Measurements from ENCODE around the gene INF2. TPM values are rescaled to one million over a fixed set of nuclear protein-coding genes. Genes with fewer than 3 reads are reported as not detected.

The INF2 gene
- total RNA-seq, 1 donor from 2014 or later, result 86.6 TPM

DNA sequence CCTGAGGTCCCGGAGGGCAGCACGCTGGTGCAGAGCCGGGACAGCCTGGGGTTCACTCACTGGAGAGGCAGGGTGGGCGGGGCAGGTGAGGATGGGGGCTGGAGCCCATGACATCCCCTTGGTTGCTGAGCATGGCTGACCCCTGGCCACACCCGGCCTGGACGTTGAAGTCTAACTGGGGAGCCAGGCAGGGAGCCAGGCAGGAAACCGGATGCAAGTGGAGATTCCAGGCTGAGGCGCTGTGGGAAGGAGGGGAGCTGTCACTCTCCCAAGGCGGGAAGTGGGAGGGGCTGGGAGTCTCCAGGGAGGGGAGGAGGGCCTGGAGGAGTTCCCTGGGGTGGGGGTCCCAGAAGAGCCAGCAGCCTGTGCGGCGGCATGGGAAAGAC lies 7.7 kb upstream of the INF2 start:
- no peak for DNase-seq (ENCODE audit: low spot score)
- Mint-ChIP-seq H3K9me3 (no peaks in the 10 kb centered on the region), H3K27me3 (ENCODE audit: insufficient read depth) (peaks cover 5% of the 10 kb centered on the region), H3K27ac (no peak overlapping the region), H3K4me3 (no peak overlapping the region), H3K36me3 (ENCODE audit: low read depth) (no peaks in the 10 kb centered on the region), H3K4me1 (ENCODE audit: low read depth) (peaks cover 20% of the 10 kb centered on the region)
- intact Hi-C loops (cut with micrococcal nuclease), result no loop called here

DNA sequence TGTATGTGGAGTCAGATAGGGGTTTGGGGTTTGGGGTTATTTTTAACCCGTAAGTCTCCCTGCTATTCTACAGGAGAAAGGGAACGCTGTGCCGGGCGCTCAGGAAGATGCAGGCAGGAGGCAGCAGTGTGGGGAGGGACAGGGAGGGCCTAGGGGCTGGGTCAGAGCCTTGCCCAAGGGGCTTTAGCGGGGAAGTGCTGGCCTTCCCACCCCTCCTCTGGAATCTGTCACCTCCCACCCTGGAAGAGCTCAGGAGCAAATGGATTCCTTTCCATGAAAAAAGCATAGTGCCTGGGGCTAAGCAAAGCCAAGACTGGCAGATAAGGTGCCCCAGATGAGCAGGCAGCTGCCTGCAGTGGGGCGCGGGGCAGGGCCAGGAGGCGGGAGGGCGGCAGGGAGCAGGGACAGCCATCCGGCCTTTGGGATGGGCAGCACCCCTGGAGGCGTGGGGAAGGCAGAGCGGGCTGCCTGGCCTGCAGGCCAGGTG lies 7.3 kb upstream of the INF2 start:
- intact Hi-C loops (cut with micrococcal nuclease), result no loop called here

DNA sequence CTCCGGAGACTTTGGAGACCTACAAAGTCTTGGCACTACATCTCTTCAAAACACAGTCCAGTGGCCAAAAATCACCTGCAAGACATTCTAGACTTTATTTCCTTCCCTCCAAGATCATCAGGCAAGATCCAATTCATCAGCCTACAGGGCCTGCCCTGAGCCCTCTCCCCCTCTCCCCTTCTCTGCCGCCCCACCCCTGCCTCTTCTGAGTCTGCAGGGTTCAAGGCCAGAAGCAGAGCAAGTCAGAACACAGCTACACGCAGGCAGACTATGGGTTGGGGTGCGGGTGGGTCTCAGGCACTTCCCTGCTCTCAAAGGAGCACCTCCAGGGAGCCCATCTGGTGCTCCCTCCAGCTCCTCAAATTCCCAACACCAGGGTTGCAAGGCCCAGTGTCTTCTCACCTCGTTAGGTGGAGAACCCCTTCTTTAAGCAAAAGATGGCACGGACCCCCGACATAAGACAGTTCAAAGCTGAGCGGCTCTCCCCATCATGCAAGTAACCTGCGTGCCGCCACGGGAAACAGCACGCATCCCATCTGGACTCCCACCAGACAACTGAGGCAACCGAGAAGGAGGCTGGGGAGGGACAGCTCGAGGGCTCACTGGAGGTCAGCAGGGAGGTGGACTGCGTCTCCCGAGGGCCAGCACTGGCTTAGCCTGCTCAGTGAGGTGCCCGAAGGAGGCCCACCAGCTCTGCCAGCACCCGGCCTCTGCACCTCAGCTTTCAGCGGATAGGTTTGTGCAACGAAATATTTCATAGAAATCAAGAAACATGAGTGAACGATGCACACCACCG lies 5.6 kb upstream of the INF2 start:
- H3K4me3 Mint-ChIP-seq, result no peak overlapping the region
- peak overlapping the region; percentile 3 for H3K27ac Mint-ChIP-seq
- H3K9me3 Mint-ChIP-seq, result no peaks in the 10 kb centered on the region
- intact Hi-C loops (cut with micrococcal nuclease), result no loop called here
- H3K36me3 Mint-ChIP-seq (ENCODE audit: low read depth), result no peaks in the 10 kb centered on the region
- peaks cover 5% of the 10 kb centered on the region for H3K27me3 Mint-ChIP-seq (ENCODE audit: insufficient read depth)
- H3K4me1 Mint-ChIP-seq (ENCODE audit: low read depth), result peaks cover 30% of the 10 kb centered on the region
- DNase-seq (ENCODE audit: low spot score), result no peak

More for the DNA sequence above, 7.3 kb upstream of the INF2 start:
- DNase-seq (ENCODE audit: low spot score), result no peak
- H3K27ac Mint-ChIP-seq, result no peak overlapping the region
- no peaks in the 10 kb centered on the region for H3K36me3 Mint-ChIP-seq (ENCODE audit: low read depth)
- peaks cover 5% of the 10 kb centered on the region for H3K27me3 Mint-ChIP-seq (ENCODE audit: insufficient read depth)
- H3K9me3 Mint-ChIP-seq, result no peaks in the 10 kb centered on the region
- H3K4me3 Mint-ChIP-seq, result no peak overlapping the region
- peaks cover 22% of the 10 kb centered on the region for H3K4me1 Mint-ChIP-seq (ENCODE audit: low read depth)

DNA sequence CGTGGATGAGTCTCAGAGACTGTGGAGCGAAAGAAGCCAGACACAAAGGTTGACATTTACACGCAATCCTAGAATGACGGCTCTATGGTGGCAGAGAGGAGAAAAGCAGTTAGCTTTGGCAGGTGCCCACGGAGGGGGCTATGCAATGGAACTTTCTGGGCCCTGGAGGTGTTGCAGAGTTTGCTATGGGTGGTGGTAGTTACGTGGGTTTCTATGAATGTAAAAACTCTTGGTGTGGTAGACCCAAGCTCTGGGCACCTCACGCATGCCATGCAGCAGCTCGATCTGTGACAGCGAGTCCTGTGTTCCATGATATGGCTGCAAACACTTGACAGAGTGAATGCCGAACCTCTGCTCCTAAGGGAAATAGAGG lies 5.0 kb upstream of the INF2 start:
- no peak for DNase-seq (ENCODE audit: low spot score)
- intact Hi-C loops (cut with micrococcal nuclease), result no loop called here
- no peak overlapping the region for H3K27ac Mint-ChIP-seq
- H3K27me3 Mint-ChIP-seq (ENCODE audit: insufficient read depth), result peaks cover 5% of the 10 kb centered on the region
- H3K4me1 Mint-ChIP-seq (ENCODE audit: low read depth), result peaks cover 30% of the 10 kb centered on the region
- H3K9me3 Mint-ChIP-seq, result no peaks in the 10 kb centered on the region
- H3K36me3 Mint-ChIP-seq (ENCODE audit: low read depth), result no peaks in the 10 kb centered on the region
- peak overlapping the region; percentile 6 for H3K4me3 Mint-ChIP-seq

DNA sequence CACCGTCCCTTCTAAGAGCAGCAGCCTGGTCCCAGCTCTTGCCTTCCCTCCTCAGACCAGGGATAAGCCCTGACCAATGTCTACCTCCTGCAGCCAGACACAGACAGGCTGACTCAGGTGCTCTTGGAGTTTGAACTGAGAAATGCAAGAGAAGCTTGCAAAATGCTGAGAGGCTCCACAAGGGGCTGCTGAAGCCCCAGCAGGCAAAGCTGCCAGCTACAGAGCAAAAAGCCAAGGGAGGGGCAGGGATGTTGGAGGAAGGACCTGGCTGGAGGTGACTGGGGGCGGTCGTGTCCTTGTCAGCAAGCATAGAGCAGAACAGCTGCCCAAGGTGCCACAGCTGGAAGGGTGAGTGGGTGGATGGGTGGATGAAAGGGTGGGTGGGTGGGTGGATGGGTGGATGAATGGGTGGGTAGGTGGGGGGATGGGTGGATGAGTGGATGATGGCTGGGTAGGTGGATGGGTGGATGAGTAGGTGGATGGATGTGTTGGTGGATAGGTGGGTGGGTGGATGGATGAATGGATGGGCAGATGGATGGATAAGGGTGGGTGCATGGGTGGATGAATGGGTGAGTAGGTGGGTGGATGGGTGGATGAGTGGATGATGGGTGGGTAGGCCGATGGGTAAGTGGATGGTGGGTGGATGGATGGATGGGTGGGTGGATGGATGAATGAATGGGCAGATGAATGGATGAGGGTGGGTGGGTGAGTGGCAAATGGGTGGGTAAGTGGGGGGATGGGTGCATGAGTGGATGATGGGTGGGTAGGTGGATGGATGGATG lies 4.0 kb upstream of the INF2 start:
- no peak for DNase-seq (ENCODE audit: low spot score)

DNA sequence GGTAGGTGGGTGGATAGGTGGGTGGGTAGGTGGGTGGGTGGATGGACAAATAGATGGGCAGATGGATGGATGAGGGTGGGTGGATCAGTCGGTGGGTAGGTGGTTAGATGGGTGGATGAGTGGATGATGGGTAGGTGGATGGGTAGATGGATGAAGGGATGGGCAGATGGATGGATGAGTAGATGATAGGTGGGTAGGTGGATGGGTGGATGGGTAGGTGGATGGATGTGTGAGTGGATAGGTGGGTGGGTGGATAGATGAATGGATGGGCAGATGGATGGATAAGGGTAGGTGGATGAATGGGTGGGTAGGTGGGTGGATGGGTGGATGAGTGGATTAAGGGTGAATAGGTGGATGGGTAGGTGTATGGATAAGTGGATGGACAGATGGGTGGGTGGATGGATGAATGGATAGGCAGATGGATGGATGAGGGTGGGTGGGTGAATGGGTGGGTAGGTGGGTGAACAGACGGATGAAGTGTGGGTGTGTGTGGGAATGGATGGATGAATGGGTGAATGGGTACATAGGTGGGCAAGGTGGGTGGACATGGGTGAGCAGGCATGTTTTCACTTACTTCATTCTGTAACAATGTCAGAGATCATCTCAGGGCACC lies 3.3 kb upstream of the INF2 start:
- H3K27ac Mint-ChIP-seq, result peak overlapping the region; percentile 23
- peaks cover 36% of the 10 kb centered on the region for H3K4me1 Mint-ChIP-seq (ENCODE audit: low read depth)
- H3K9me3 Mint-ChIP-seq, result no peaks in the 10 kb centered on the region
- peaks cover 4% of the 10 kb centered on the region for H3K27me3 Mint-ChIP-seq (ENCODE audit: insufficient read depth)
- H3K4me3 Mint-ChIP-seq, result peak overlapping the region; percentile 20
- intact Hi-C loops (cut with micrococcal nuclease), result no loop called here
- H3K36me3 Mint-ChIP-seq (ENCODE audit: low read depth), result no peaks in the 10 kb centered on the region
- no peak for DNase-seq (ENCODE audit: low spot score)

More for the DNA sequence above, 4.0 kb upstream of the INF2 start:
- Mint-ChIP-seq H3K4me3 (peak overlapping the region; percentile 56), H3K9me3 (no peaks in the 10 kb centered on the region), H3K27ac (peak overlapping the region; percentile 70), H3K4me1 (ENCODE audit: low read depth) (peaks cover 30% of the 10 kb centered on the region), H3K36me3 (ENCODE audit: low read depth) (no peaks in the 10 kb centered on the region), H3K27me3 (ENCODE audit: insufficient read depth) (peaks cover 4% of the 10 kb centered on the region)
- intact Hi-C loops (cut with micrococcal nuclease), result no loop called here

DNA sequence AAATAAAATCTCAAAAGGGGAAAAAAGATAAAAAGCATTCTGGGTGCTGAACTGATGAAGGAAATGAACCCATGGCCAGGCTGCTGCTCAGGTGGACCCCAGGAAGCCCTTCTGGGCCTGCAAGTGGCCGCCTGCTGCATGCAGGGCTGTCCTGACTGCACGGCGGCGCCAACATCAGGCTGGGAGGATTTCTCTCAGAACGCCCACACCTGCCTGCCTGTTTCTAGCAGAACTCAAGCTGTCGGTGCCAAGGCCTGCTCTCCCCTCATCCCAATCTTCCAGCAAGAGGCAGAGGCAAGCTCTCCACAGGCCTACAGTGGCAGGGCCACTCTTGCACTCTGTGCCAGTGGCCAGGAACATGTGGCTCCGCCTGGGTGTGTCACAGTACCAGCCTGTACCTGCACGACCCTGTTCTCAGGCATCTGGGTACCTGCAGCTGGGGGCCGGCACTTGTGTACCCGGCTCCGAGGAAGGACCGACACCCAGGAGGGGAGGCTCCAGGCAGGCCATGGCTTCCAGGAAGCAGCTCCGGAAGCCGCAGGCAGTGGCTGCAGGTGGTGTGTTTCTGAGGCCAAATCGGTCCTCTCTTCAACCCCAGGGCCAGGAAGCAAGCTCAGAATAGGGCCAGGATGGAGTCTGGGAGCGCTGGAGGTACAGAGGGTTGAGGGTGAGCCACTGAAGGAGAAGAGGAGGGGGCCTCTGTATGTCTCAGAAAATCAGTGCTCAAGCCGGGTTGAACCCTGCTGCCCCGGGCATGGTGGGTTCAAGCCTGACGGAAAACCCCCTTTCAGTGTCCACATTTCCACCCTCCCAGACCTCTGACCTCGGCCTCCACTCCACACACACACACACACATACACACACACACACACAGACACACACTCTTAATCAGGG lies 2.5 kb upstream of the INF2 start:
- Mint-ChIP-seq H3K27ac (peak overlapping the region; percentile 59), H3K9me3 (no peaks in the 10 kb centered on the region), H3K4me3 (peak overlapping the region; percentile 42), H3K4me1 (ENCODE audit: low read depth) (peaks cover 42% of the 10 kb centered on the region), H3K36me3 (ENCODE audit: low read depth) (no peaks in the 10 kb centered on the region), H3K27me3 (ENCODE audit: insufficient read depth) (peaks cover 4% of the 10 kb centered on the region)
- intact Hi-C loops (cut with micrococcal nuclease), result no loop called here
- peak; percentile 23 for DNase-seq (ENCODE audit: low spot score)

DNA sequence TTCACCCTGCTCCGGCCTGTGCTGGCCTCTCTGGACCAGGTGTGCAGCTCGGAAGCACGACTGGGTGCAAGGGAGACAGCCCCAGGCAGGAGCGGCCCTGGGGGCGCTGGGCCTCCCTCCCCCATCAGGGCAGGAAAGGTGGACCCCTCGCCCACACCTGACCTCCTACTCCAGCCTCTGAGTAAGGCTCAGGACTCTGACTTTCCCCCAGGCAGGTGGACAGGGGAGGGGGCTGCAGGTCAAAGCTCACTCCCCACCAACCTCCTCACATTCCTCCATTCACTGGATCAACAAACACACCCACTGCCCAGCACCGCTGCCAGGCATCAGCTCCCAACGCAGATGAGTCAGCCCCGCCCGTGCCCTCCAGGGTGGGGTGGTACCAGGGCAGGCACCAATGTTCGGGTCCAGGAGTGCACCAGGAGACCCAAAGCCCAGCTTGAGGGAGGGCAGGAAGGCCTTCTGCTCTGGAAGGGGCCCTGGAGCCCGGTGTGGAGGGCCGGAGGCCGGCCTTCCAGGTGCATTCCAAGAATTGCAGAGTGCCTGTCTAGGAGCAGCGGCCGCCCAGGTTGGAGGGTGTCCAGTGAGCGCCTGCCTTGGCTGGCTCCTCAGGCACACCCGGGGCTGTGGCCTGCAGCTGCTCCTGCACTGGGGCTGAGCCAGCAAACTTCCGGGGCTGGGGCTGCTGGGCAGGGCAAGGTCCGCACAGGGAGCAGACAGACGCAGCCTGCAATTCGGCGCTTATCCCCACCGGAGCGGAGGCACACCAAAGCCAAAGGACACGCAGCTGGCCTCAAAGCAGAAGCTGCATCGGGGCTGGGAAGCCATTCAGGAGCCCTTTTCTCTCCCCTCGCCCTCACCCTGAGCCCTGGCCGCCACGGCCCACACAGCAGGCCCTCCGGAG lies 1.6 kb upstream of the INF2 start:
- Mint-ChIP-seq H3K36me3 (ENCODE audit: low read depth) (no peaks in the 10 kb centered on the region), H3K4me3 (peak overlapping the region; percentile 66), H3K27me3 (ENCODE audit: insufficient read depth) (peaks cover under 1% of the 10 kb centered on the region), H3K27ac (peak overlapping the region; percentile 59), H3K4me1 (ENCODE audit: low read depth) (peaks cover 42% of the 10 kb centered on the region), H3K9me3 (no peaks in the 10 kb centered on the region)
- no peak for DNase-seq (ENCODE audit: low spot score)
- intact Hi-C loops (cut with micrococcal nuclease), result no loop called here

DNA sequence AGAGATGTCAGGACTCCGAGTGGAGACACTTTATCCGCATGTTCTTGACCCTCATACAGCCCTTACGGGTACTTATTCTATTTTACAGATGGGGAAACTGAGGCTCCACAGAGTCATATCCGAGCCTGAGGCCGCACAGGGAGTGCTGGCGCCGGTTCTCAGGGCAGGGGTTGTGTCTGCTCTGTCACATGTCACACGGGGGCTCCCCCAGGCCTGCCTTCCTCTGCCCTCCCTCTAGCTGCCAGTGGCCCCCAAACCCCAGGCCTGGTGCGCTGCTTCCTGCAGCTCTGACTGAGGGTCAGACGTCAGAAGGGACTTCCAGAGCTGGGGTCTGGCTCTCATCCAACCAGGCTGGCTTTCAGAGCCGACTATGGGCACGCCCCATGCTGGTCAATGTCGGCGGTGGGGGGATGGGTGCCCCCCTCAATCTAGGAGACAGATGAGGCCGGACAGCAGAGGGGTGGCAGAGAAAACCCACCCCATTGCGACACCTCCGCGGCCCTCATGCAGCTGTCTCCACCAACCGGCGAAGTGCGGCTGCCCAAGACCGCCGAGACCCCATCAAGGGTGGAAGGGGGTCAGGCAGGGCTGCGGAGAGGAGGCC lies 811 bp upstream of the INF2 start:
- no peak for DNase-seq (ENCODE audit: low spot score)
- no peak overlapping the region for H3K27ac Mint-ChIP-seq
- H3K4me3 Mint-ChIP-seq, result peak overlapping the region; percentile 66
- H3K9me3 Mint-ChIP-seq, result no peaks in the 10 kb centered on the region
- no peaks in the 10 kb centered on the region for H3K36me3 Mint-ChIP-seq (ENCODE audit: low read depth)
- peaks cover 42% of the 10 kb centered on the region for H3K4me1 Mint-ChIP-seq (ENCODE audit: low read depth)
- H3K27me3 Mint-ChIP-seq (ENCODE audit: insufficient read depth), result no peaks in the 10 kb centered on the region
- intact Hi-C loops (cut with micrococcal nuclease), result loop anchor here (1.0 kb wide), 1 partner anchor 11 kb away; no protein-coding TSS in a partner anchor

DNA sequence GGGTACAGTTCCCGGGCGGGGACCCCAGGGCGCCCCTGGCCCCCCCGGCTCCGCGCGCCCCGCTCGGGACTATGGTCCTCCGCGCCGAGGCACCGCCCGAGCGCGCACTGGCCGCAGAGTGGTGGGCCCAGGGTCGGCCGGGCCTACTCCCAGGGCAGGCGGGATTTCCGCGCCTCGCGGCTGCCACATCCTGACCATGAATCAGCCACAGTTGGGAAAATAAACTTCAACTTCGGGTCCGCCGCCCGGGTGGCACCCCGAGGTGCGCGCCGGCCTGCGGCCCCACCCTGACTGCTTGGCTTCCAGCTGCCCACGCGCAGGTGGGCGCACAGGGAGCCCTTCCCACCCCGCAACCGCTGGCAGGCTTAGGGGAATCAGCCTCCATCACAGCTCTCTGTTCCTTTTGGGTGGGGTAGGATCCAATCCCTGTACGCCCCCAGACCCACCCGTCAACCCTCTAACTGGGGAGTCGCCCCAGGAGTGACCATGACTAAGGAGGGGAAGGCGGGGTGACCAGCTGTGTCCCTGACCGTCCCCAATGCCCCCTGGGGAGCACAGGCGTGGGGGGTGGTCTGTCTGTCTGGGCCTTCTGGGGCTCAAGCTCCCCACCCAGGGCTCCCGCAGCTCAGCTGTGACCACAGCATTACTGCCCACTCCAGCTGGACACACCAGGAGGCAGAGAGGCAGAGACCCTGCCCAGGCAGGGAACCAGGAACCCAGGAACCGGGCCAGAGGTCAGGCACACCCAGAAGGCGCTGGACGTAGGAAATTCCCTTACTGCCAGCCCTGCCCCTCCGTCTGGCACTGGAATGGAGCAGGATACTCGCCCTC lies 678 bp downstream of the INF2 start:
- intact Hi-C loops (cut with micrococcal nuclease), result loop anchor here (1.0 to 2.0 kb wide), 2 partner anchors 13 to 33 kb away; no protein-coding TSS in a partner anchor
- H3K4me3 Mint-ChIP-seq, result peak overlapping the region; percentile 85
- no peaks in the 10 kb centered on the region for H3K27me3 Mint-ChIP-seq (ENCODE audit: insufficient read depth)
- H3K27ac Mint-ChIP-seq, result no peak overlapping the region
- DNase-seq (ENCODE audit: low spot score), result no peak
- peaks cover 45% of the 10 kb centered on the region for H3K4me1 Mint-ChIP-seq (ENCODE audit: low read depth)
- H3K36me3 Mint-ChIP-seq (ENCODE audit: low read depth), result no peaks in the 10 kb centered on the region
- H3K9me3 Mint-ChIP-seq, result no peaks in the 10 kb centered on the region
